Measurements from ENCODE around the gene CSNK1E. TPM values are rescaled to one million over a fixed set of nuclear protein-coding genes. Genes with fewer than 3 reads are reported as not detected.

Gene CSNK1E
- total and polyA plus RNA-seq, 10 of the 15 experiments (the other 5 are each of a cell fraction or from before 2014, with no cell fraction given): 5.9 to 107 (median 64.9) TPM

GRCh38 chr22:38294193-38294592 is 23.0 kb downstream of the CSNK1E start:
- Histone ChIP-seq H3K4me3 (no peak overlapping the region), H3K9ac (ENCODE audit: control insufficient read depth, insufficient read depth, low read length) (no peak overlapping the region), H3K9me3 (replicated peaks; ENCODE audit: control insufficient read depth, insufficient read depth, low read length) (no peaks in the 10 kb centered on the region), H3K27me3 (replicated peaks in 1 of 2; ENCODE audit: control insufficient read depth in 2 of 2, insufficient read depth in 2 of 2, low read length in 1 of 2) (no peaks in the 10 kb centered on the region), H3K4me2 (ENCODE audit: control insufficient read depth, insufficient read depth) (no peak overlapping the region), H3K27ac (ENCODE audit: control insufficient read depth, insufficient read depth) (no peak overlapping the region), H3K79me2 (ENCODE audit: control insufficient read depth, insufficient read depth, low read length) (no peaks in the 10 kb centered on the region), H4K20me1 (ENCODE audit: control insufficient read depth, insufficient read depth) (no peaks in the 10 kb centered on the region), H2AFZ (ENCODE audit: control insufficient read depth, low read depth, low read length) (no peak overlapping the region), H3K36me3 (ENCODE audit: control insufficient read depth in 2 of 2, insufficient read depth in 2 of 2, low read length in 1 of 2) (peaks cover 15 to 45% of the 10 kb centered on the region in 2 experiments), H3K4me1 (ENCODE audit: control insufficient read depth, insufficient read depth, low read length) (no peaks in the 10 kb centered on the region)
- CTCF ChIA-PET: no interaction called here
- RAD21 ChIA-PET (ENCODE audit: unreplicated experiment): no interaction called here
- SMC1A ChIA-PET (ENCODE audit: uncharacterized antibody, unreplicated experiment): no interaction called here
- POLR2A ChIA-PET: no interaction called here
- BruUV-seq (replicated peaks): no TSS peak
- intact Hi-C loops (cut with micrococcal nuclease; ENCODE audit: unreplicated experiment) (loop anchor here (10.0 kb wide), 1 partner anchor 281 kb away; the partner anchor contains the start of gene DMC1), in situ Hi-C loops (cut with MboI) (no loop called here)
- FAIRE-seq (no peak), DNase-seq (ENCODE audit: low read depth, low spot score) (no peak), ATAC-seq (no peak)
- TF ChIP-seq LARP7 (IDR thresholded peaks at IDR 0.05): no peak
- no peak for TF ChIP-seq JUNB (IDR thresholded peaks at IDR 0.05)
- TF ChIP-seq ZBTB33 (IDR thresholded peaks at IDR 0.05): no peak
- TF ChIP-seq POLR2AphosphoS2 (IDR thresholded peaks at IDR 0.05; ENCODE audit: low read depth, low read length): no peak
- TF ChIP-seq HCFC1 (IDR thresholded peaks at IDR 0.05; ENCODE audit: low read length): no peak
- no peak for TF ChIP-seq FOXM1 (IDR thresholded peaks at IDR 0.05; ENCODE audit: low read depth, low read length)
- no peak for TF ChIP-seq RUNX3 (IDR thresholded peaks at IDR 0.05; ENCODE audit: low read length)
- no peak for TF ChIP-seq IKZF2 (IDR thresholded peaks at IDR 0.05)
- no peak for TF ChIP-seq SP1 (IDR thresholded peaks at IDR 0.05; ENCODE audit: low read depth, low read length)
- TF ChIP-seq, protein P1, sequence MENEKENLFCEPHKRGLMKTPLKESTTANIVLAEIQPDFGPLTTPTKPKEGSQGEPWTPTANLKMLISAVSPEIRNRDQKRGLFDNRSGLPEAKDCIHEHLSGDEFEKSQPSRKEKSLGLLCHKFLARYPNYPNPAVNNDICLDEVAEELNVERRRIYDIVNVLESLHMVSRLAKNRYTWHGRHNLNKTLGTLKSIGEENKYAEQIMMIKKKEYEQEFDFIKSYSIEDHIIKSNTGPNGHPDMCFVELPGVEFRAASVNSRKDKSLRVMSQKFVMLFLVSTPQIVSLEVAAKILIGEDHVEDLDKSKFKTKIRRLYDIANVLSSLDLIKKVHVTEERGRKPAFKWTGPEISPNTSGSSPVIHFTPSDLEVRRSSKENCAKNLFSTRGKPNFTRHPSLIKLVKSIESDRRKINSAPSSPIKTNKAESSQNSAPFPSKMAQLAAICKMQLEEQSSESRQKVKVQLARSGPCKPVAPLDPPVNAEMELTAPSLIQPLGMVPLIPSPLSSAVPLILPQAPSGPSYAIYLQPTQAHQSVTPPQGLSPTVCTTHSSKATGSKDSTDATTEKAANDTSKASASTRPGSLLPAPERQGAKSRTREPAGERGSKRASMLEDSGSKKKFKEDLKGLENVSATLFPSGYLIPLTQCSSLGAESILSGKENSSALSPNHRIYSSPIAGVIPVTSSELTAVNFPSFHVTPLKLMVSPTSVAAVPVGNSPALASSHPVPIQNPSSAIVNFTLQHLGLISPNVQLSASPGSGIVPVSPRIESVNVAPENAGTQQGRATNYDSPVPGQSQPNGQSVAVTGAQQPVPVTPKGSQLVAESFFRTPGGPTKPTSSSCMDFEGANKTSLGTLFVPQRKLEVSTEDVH (IDR thresholded peaks at IDR 0.05; ENCODE audit: low read depth, partially characterized antibody): no peak
- TF ChIP-seq NFYB (IDR thresholded peaks at IDR 0.05; ENCODE audit: insufficient read depth, low read depth, low read length): no peak
- WGBS (ENCODE audit: insufficient coverage, insufficient replicate concordance, low lambda C conversion rate, missing lambda C conversion rate): 97% methylated on average over 17 of the region's 26 CpGs
